HL-60 (cell line): ENCODE results near the gene IDH3G.
A peak's percentile ranks its signal among the peaks of the same experiment; 100 is the strongest.

Source experiments
- GABPA ChIP-seq: IDR thresholded peaks from 2 replicates; pipeline ENCODE4 v1.6.1; 2012; ENCODE audit warnings: low read depth
- TF ChIP-seq, protein P1 (sequence below): IDR thresholded peaks from one replicate; pipeline ENCODE4 v1.5.1; 2011; ENCODE audit warnings: low read length, control low read depth, inconsistent platforms; ENCODE audit not compliant: insufficient read depth
- TF ChIP-seq, protein P2 (sequence below): IDR thresholded peaks from 2 replicates; pipeline ENCODE4 v1.6.1; 2012; ENCODE audit warnings: low read depth; ENCODE audit not compliant: insufficient replicate concordance

DNA sequence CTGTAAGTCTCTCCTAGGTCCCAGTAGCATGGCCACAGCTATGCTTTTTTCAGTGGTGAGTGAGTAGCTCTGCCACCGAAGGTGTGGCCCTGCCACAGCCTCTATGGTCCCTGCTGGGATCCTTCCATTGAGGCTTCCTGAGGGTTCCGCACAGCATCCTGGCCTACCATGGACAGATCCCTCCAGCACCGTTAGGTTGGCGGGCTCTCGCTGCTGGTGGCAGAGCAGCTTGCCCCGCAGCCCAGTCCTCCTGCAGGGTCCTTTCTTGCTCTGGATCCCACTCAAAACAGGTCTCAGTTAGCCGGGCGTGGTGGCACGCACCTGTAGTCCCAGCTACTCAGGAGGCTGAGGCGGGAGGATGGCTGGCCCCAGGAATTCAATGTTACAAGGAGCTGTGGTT is 38.6 kb upstream of the IDH3G start:
- TF ChIP-seq, protein P1, sequence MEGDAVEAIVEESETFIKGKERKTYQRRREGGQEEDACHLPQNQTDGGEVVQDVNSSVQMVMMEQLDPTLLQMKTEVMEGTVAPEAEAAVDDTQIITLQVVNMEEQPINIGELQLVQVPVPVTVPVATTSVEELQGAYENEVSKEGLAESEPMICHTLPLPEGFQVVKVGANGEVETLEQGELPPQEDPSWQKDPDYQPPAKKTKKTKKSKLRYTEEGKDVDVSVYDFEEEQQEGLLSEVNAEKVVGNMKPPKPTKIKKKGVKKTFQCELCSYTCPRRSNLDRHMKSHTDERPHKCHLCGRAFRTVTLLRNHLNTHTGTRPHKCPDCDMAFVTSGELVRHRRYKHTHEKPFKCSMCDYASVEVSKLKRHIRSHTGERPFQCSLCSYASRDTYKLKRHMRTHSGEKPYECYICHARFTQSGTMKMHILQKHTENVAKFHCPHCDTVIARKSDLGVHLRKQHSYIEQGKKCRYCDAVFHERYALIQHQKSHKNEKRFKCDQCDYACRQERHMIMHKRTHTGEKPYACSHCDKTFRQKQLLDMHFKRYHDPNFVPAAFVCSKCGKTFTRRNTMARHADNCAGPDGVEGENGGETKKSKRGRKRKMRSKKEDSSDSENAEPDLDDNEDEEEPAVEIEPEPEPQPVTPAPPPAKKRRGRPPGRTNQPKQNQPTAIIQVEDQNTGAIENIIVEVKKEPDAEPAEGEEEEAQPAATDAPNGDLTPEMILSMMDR, result no peak
- TF ChIP-seq GABPA, result no peak
- TF ChIP-seq, protein P2, sequence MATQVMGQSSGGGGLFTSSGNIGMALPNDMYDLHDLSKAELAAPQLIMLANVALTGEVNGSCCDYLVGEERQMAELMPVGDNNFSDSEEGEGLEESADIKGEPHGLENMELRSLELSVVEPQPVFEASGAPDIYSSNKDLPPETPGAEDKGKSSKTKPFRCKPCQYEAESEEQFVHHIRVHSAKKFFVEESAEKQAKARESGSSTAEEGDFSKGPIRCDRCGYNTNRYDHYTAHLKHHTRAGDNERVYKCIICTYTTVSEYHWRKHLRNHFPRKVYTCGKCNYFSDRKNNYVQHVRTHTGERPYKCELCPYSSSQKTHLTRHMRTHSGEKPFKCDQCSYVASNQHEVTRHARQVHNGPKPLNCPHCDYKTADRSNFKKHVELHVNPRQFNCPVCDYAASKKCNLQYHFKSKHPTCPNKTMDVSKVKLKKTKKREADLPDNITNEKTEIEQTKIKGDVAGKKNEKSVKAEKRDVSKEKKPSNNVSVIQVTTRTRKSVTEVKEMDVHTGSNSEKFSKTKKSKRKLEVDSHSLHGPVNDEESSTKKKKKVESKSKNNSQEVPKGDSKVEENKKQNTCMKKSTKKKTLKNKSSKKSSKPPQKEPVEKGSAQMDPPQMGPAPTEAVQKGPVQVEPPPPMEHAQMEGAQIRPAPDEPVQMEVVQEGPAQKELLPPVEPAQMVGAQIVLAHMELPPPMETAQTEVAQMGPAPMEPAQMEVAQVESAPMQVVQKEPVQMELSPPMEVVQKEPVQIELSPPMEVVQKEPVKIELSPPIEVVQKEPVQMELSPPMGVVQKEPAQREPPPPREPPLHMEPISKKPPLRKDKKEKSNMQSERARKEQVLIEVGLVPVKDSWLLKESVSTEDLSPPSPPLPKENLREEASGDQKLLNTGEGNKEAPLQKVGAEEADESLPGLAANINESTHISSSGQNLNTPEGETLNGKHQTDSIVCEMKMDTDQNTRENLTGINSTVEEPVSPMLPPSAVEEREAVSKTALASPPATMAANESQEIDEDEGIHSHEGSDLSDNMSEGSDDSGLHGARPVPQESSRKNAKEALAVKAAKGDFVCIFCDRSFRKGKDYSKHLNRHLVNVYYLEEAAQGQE, result peak; percentile 81
